ENCODE data around the gene SIX2.

The SIX2 gene

GRCh38 chr2:44955593-44956392, 53.5 kb downstream of the SIX2 start:
- no peaks in the 10 kb centered on the region for H3K36me3 ChIP-seq
- H3K9me3 ChIP-seq (replicated peaks in 1 of 11): no peaks in the 10 kb centered on the region; a peak in 2 of 22 replicates
- H3K4me3 ChIP-seq: peak overlapping the region; percentile 12 to 52 (median 44); a peak in 16 of 20 replicates
- H4K20me1 ChIP-seq: peaks cover 0 to 52% (median 19%) of the 10 kb centered on the region in 11 experiments; a peak in 13 of 22 replicates
- H3K27me3 ChIP-seq: peaks cover 50 to 59% (median 55%) of the 10 kb centered on the region in 11 experiments
- peak overlapping the region; percentile 62 to 88 (median 73) for H3K4me2 ChIP-seq
- no peak overlapping the region for H3K27ac ChIP-seq
- no peak overlapping the region for H3K9ac ChIP-seq
- H3K4me1 ChIP-seq: peaks cover 0 to 20% (median 7%) of the 10 kb centered on the region in 10 experiments; a peak in 11 of 20 replicates
- TF ChIP-seq Cebpa-rat (IDR thresholded peaks at IDR 0.05): no peak

Data from BLaER1 treated with 17β-estradiol and CSF1 and Interleukin-3, amounts not matched to agents 10 nM and 100 nM (cell line).